Endodermal cell (in vitro differentiated cells): ENCODE data around the gene METTL25B. TPM values are rescaled to one million over a fixed set of nuclear protein-coding genes. Genes with fewer than 3 reads are reported as not detected.

Experiments used
- DNase-seq: peaks from one replicate; pipeline ENCODE4 v3.0.0-alpha.2; 2017
- H3K27ac ChIP-seq: 2 replicates; pipeline ENCODE4 v1.5.1; 2013; ENCODE audit warnings: mild to moderate bottlenecking, low read depth, low read length, moderate library complexity
- H3K27me3 ChIP-seq: 2 replicates; pipeline ENCODE4 v1.6.1; 2013; ENCODE audit warnings: mild to moderate bottlenecking, low read length, moderate library complexity; ENCODE audit not compliant: insufficient read depth, control insufficient read depth, poor library complexity, severe bottlenecking
- H3K36me3 ChIP-seq: 2 replicates; pipeline ENCODE4 v1.7.0; 2013; ENCODE audit warnings: mild to moderate bottlenecking, low read length, moderate library complexity; ENCODE audit not compliant: control insufficient read depth, insufficient read depth
- H3K4me1 ChIP-seq: one replicate; pipeline ENCODE4 v1.7.0; 2013; ENCODE audit warnings: low read length; ENCODE audit not compliant: control insufficient read depth, insufficient read depth
- H3K4me3 ChIP-seq: 2 replicates; pipeline ENCODE4 v1.5.1; 2013; ENCODE audit warnings: mild to moderate bottlenecking, low read length, moderate library complexity
- H3K9ac ChIP-seq: 2 replicates; pipeline ENCODE4 v1.6.1; 2013; ENCODE audit warnings: mild to moderate bottlenecking, low read length, moderate library complexity; ENCODE audit not compliant: poor library complexity, severe bottlenecking; ENCODE audit errors: extremely low read depth
- H3K9me3 ChIP-seq: 2 replicates; pipeline ENCODE4 v1.6.1; 2013; ENCODE audit warnings: mild to moderate bottlenecking, low read length, moderate library complexity; ENCODE audit not compliant: control insufficient read depth
- H3K27ac Mint-ChIP-seq: 2 replicates; pipeline ENCODE4 v1.8.0; 2020; ENCODE audit warnings: mixed read lengths
- H3K27me3 Mint-ChIP-seq: 2 replicates; pipeline ENCODE4 v1.8.0; 2021; ENCODE audit warnings: mild to moderate bottlenecking, mixed read lengths; ENCODE audit not compliant: insufficient read depth
- H3K36me3 Mint-ChIP-seq: 2 replicates; pipeline ENCODE4 v1.8.0; 2020; ENCODE audit warnings: low read depth, mixed read lengths
- H3K4me1 Mint-ChIP-seq: 2 replicates; pipeline ENCODE4 v1.8.0; 2020; ENCODE audit warnings: mixed read lengths
- H3K4me3 Mint-ChIP-seq: 2 replicates; pipeline ENCODE4 v1.8.0; 2020; ENCODE audit warnings: mild to moderate bottlenecking, moderate library complexity, mixed read lengths
- H3K9me3 Mint-ChIP-seq: 2 replicates; pipeline ENCODE4 v1.8.0; 2020; ENCODE audit warnings: mild to moderate bottlenecking, mixed read lengths
- CTCF ChIP-seq: fragments of 200-600 bp; sonication (generic); conservative IDR thresholded peaks from 2 replicates; pipeline ENCODE4 v1.5.0; 2021; ENCODE audit warnings: antibody characterized with exemption, mild to moderate bottlenecking
- WGBS, 2 experiments: methylation state at CpG; one replicate each; pipeline versions ENCODE4 v1.1.5 to v1.1.7; 2013; ENCODE audit warnings: missing lambda C conversion rate in 2 of 2, mixed read lengths in 1 of 2; ENCODE audit not compliant: insufficient coverage in 1 of 2, insufficient read length in 1 of 2; 5-methylcytosine and 5-hydroxymethylcytosine counted together
- total RNA-seq, 2 donors: library from RNA; stranded (reverse); fragmentation: NEBNext Ultra II Directional in 1 of 2; extraction: Animal tissue kit (Norgen Biotek cat#: 25700) in 1 of 2; gene quantifications; 2 replicates in 1 of 2; 3 replicates in 1 of 2; pipeline ENCODE4 v1.2.1, GENCODE V29; 2021

Gene METTL25B
- total RNA-seq, 2 donors from 2014 or later = 25.9 to 35.5 TPM

GRCh38 chr1:156682166-156682890, 45.9 kb upstream of the METTL25B start:
- H3K9me3 Mint-ChIP-seq = no peaks in the 10 kb centered on the region
- peaks cover 34% of the 10 kb centered on the region for H3K27me3 Mint-ChIP-seq
- peaks cover 9% of the 10 kb centered on the region for H3K4me1 Mint-ChIP-seq
- H3K4me1 ChIP-seq = no peaks in the 10 kb centered on the region
- H3K27ac Mint-ChIP-seq = no peak overlapping the region
- no peaks in the 10 kb centered on the region for H3K9me3 ChIP-seq
- no peaks in the 10 kb centered on the region for H3K27me3 ChIP-seq
- H3K4me3 ChIP-seq = no peak overlapping the region
- no peaks in the 10 kb centered on the region for H3K36me3 ChIP-seq
- H3K9ac ChIP-seq = no peak overlapping the region
- H3K27ac ChIP-seq = no peak overlapping the region
- no peak overlapping the region for H3K4me3 Mint-ChIP-seq
- DNase-seq = peak; percentile 86
- H3K36me3 Mint-ChIP-seq = no peaks in the 10 kb centered on the region
- peak; percentile 70 for TF ChIP-seq CTCF
- 71 to 78% methylated on average over 3 to 5 of the region's 5 CpGs for WGBS, 2 experiments

- H3K4me3 Mint-ChIP-seq = no peak overlapping the region
- peaks cover 5% of the 10 kb centered on the region for H3K4me1 Mint-ChIP-seq
- Histone ChIP-seq H3K9me3 (no peaks in the 10 kb centered on the region), H3K27ac (no peak overlapping the region), H3K27me3 (no peaks in the 10 kb centered on the region), H3K36me3 (no peaks in the 10 kb centered on the region), H3K9ac (no peak overlapping the region), H3K4me1 (no peaks in the 10 kb centered on the region), H3K4me3 (no peak overlapping the region)
- WGBS, 2 experiments = 92 to 96% methylated on average over 3 to 5 of the region's 5 CpGs
- H3K9me3 Mint-ChIP-seq = no peaks in the 10 kb centered on the region
- no peak for DNase-seq
- peak; percentile 52 for TF ChIP-seq CTCF
- H3K36me3 Mint-ChIP-seq = no peaks in the 10 kb centered on the region
- peaks cover 30% of the 10 kb centered on the region for H3K27me3 Mint-ChIP-seq
- no peak overlapping the region for H3K27ac Mint-ChIP-seq
Observed at GRCh38 chr1:156684227-156684782, 44.0 kb upstream of the METTL25B start.

GRCh38 chr1:156689035-156689952, 39.0 kb upstream of the METTL25B start:
- no peaks in the 10 kb centered on the region for H3K36me3 ChIP-seq
- H3K9ac ChIP-seq = no peak overlapping the region
- Mint-ChIP-seq H3K27me3 (peaks cover 32% of the 10 kb centered on the region), H3K27ac (peak overlapping the region; percentile 55), H3K4me3 (peak overlapping the region; percentile 38), H3K9me3 (no peaks in the 10 kb centered on the region), H3K4me1 (peaks cover 47% of the 10 kb centered on the region), H3K36me3 (no peaks in the 10 kb centered on the region)
- peaks cover 6% of the 10 kb centered on the region for H3K27me3 ChIP-seq
- peaks cover 22% of the 10 kb centered on the region for H3K4me1 ChIP-seq
- H3K4me3 ChIP-seq = peak overlapping the region; percentile 71
- 2 to 5% methylated on average over 16 to 23 of the region's 23 CpGs for WGBS, 2 experiments
- peak; percentile 97 for DNase-seq
- peak; percentile 79 for TF ChIP-seq CTCF
- no peaks in the 10 kb centered on the region for H3K9me3 ChIP-seq
- H3K27ac ChIP-seq = peak overlapping the region; percentile 37
